Stomach (tissue), 9 donors: Measurements from ENCODE around the gene ENTPD8. TPM values are rescaled to one million over a fixed set of nuclear protein-coding genes. Genes with fewer than 3 reads are reported as not detected.
"Not testable (repeated sequence)": the region's sequence is repeated elsewhere in the genome, so short reads cannot be mapped to it uniquely, and the experiment has no call there.

Experiments used
- DNase-seq, 2 donors: peaks; one replicate each; pipeline versions ENCODE4 v3.0.0 to v3.0.0-alpha.2; 2013 to 2019
- H3K27ac ChIP-seq, 5 donors: fragments of 200-600 bp in 4 of 5; sonication (generic) in 4 of 5; one replicate each; pipeline ENCODE4 v1.5.1; 2013 to 2019; ENCODE audit warnings: mild to moderate bottlenecking in 1 of 5, moderate library complexity in 1 of 5
- H3K27me3 ChIP-seq, 3 donors: fragments of 200-600 bp; sonication (generic); one replicate each; pipeline ENCODE4 v1.5.1; 2017 to 2019; ENCODE audit warnings: mixed run types in 1 of 3
- H3K36me3 ChIP-seq, 4 donors: fragments of 200-600 bp; sonication (generic); 1 replicate in 3 of 4; 2 replicates in 1 of 4; pipeline ENCODE4 v1.5.1; 2016 to 2019
- H3K4me1 ChIP-seq, 4 donors: fragments of 200-600 bp; sonication (generic); one replicate each; pipeline ENCODE4 v1.5.1; 2016 to 2019
- H3K4me3 ChIP-seq, 4 donors: fragments of 200-600 bp; sonication (generic) in 3 of 4; one replicate each; pipeline ENCODE4 v1.5.1; 2016 to 2019; ENCODE audit warnings: mild to moderate bottlenecking in 1 of 4
- H3K9me3 ChIP-seq, 4 donors: fragments of 200-600 bp; sonication (generic); one replicate each; pipeline ENCODE4 v1.5.1; 2016 to 2019
- EP300 ChIP-seq: sonication (generic); formaldehyde crosslinking; IDR thresholded peaks from one replicate; pipeline ENCODE4 v1.6.1; 2017; ENCODE audit warnings: antibody characterized with exemption
- POLR2A ChIP-seq, 4 donors: fragments of 450-650 bp; IDR thresholded peaks; one replicate each; pipeline ENCODE4 v1.6.1; 2016; ENCODE audit warnings: antibody characterized with exemption in 4 of 4, control low read depth in 2 of 4, mild to moderate bottlenecking in 1 of 4, moderate library complexity in 1 of 4
- POLR2AphosphoS5 ChIP-seq, 3 donors: sonication (generic); formaldehyde crosslinking; IDR thresholded peaks; one replicate each; pipeline ENCODE4 v1.6.1; 2016; ENCODE audit warnings: antibody characterized with exemption in 3 of 3
- WGBS, 5 donors: extraction: QIAGEN DNeasy Blood & Tissue Kit in 3 of 5; methylation state at CpG; one replicate each; pipeline versions ENCODE4 v1.1.5 to v1.1.7; 2013 to 2018; 5-methylcytosine and 5-hydroxymethylcytosine counted together
- intact Hi-C: fragments of 100-400 bp; cut with DNase I; formaldehyde crosslinking; loops from one replicate; pipeline ENCODE4 v1.15.1; 2023; ENCODE audit warnings: low total_unique reads
- polyA plus RNA-seq, 3 donors: library from polyadenylated mRNA; stranded (reverse); fragments of 200-250 nt; gene quantifications; one replicate each; pipeline ENCODE4 v1.2.3, GENCODE V29; 2013
- total RNA-seq, 5 donors: library from RNA; depleted of rRNA; stranded (reverse); fragments of >200 nt; gene quantifications; one replicate each; pipeline versions ENCODE4 v1.1.0 to v1.2.3, GENCODE V29; 2014 to 2016
- TF ChIP-seq, protein P1 (sequence below), 7 experiments: fragments of 450-650 bp in 4 of 7; fragments of 200-600 bp in 3 of 7; sonication (generic) in 3 of 7; IDR thresholded peaks; one replicate each; pipeline ENCODE4 v1.5.1; 2016 to 2019; ENCODE audit warnings: antibody characterized with exemption in 7 of 7, control low read depth in 2 of 7, mild to moderate bottlenecking in 1 of 7
- donor health status: healthy with polysubstance abuse.
- donor health status: Bipolar disorder and iron deficiency.
- donor health status: healthy.

The ENTPD8 gene
- total and polyA plus RNA-seq, 8 donors, result 0.89 to 37.9 (median 6.8) TPM

DNA sequence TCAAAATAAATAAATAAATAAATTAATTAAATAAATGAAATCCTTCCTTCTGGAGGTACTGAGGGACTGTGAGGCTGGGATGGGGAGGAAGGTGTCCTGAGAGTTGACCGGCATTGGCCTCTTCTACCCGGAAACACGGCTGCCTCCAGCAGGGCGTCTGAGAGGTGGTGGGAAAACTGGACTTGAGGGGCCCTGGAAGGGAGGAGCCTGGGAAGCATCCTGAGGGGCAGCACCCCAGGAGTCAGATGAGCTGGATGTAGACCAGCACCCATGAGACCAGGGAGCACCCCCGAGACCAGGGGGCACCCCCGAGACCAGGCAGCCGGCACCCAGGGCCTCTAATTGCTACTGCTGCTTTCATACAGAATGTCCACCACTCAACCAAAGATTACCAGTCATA is 26.7 kb upstream of the ENTPD8 start:
- Histone ChIP-seq H3K36me3 (peaks cover 0 to 12% (median 8%) of the 10 kb centered on the region in 4 donors), H3K4me1 (no peaks in the 10 kb centered on the region), H3K27ac (no peak overlapping the region), H3K4me3 (no peak overlapping the region), H3K27me3 (no peaks in the 10 kb centered on the region), H3K9me3 (no peaks in the 10 kb centered on the region)
- 91 to 99% (median 97%) methylated on average over 6 to 7 of the region's 7 CpGs for WGBS, 5 donors
- TF ChIP-seq, protein P1, sequence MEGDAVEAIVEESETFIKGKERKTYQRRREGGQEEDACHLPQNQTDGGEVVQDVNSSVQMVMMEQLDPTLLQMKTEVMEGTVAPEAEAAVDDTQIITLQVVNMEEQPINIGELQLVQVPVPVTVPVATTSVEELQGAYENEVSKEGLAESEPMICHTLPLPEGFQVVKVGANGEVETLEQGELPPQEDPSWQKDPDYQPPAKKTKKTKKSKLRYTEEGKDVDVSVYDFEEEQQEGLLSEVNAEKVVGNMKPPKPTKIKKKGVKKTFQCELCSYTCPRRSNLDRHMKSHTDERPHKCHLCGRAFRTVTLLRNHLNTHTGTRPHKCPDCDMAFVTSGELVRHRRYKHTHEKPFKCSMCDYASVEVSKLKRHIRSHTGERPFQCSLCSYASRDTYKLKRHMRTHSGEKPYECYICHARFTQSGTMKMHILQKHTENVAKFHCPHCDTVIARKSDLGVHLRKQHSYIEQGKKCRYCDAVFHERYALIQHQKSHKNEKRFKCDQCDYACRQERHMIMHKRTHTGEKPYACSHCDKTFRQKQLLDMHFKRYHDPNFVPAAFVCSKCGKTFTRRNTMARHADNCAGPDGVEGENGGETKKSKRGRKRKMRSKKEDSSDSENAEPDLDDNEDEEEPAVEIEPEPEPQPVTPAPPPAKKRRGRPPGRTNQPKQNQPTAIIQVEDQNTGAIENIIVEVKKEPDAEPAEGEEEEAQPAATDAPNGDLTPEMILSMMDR (IDR thresholded peaks at IDR 0.05), result no peak
- TF ChIP-seq EP300, result no peak
- TF ChIP-seq POLR2A (IDR thresholded peaks at IDR 0.05), result no peak
- no peak for TF ChIP-seq POLR2AphosphoS5 (IDR thresholded peaks at IDR 0.05)
- intact Hi-C loops, result no loop called here
- no peak for DNase-seq

- peaks cover 0 to 16% (median 9%) of the 10 kb centered on the region in 4 donors for H3K36me3 ChIP-seq
Measured at GRCh38 chr9:137467161-137467581, 26.0 kb upstream of the ENTPD8 start.

DNA sequence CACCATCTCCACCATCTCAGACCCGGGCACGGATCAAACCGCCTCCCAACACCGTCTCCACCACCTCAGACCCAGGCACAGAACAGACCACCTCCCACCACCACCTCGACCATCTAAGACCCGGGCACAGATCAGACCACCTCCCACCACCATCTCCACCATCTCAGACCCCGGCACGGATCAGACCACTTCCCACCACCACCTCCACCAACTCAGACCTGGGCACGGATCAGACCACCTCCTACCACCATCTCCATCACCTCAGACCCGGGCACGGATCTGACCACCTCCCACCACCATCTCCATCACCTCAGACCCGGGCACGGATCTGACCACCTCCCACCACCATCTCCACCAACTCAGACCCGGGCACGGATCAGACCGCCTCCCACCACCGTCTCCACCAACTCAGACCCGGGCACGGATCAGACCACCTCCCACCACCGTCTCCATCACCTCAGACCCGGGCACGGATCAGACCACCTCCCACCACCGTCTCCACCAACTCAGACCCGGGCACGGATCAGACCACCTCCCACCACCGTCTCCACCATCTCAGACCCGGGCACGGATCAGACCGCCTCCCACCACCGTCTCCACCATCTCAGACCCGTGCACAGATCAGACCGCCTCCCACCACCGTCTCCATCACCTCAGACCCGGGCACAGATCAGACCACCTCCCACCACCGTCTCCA is 25.4 kb upstream of the ENTPD8 start:
- H3K36me3 ChIP-seq, result peaks cover 0 to 21% (median 10%) of the 10 kb centered on the region in 4 donors
- H3K4me3 ChIP-seq, DNase-seq, H3K4me1 ChIP-seq, H3K9me3 ChIP-seq, H3K27me3 ChIP-seq, H3K27ac ChIP-seq, intact Hi-C loops: not testable (repeated sequence)
- 89 to 94% (median 92%) methylated on average over 34 to 35 of the region's 35 CpGs for WGBS, 5 donors

More at GRCh38 chr9:137467161-137467581, 26.0 kb upstream of the ENTPD8 start:
- TF ChIP-seq POLR2A (IDR thresholded peaks at IDR 0.05) (no peak), EP300 (no peak), POLR2AphosphoS5 (IDR thresholded peaks at IDR 0.05) (no peak)
- TF ChIP-seq, protein P1 (IDR thresholded peaks at IDR 0.05), result no peak
- no peak for DNase-seq
- intact Hi-C loops, result no loop called here
- Histone ChIP-seq H3K4me3 (no peak overlapping the region), H3K27me3 (peaks cover 0 to 4% (median 0%) of the 10 kb centered on the region in 3 donors), H3K4me1 (peaks cover 0 to 2% (median 0%) of the 10 kb centered on the region in 4 donors), H3K9me3 (no peaks in the 10 kb centered on the region), H3K27ac (no peak overlapping the region)
- WGBS, 5 donors, result 89 to 96% (median 93%) methylated on average over 13 to 16 of the region's 16 CpGs

- no peaks in the 10 kb centered on the region for H3K9me3 ChIP-seq
- H3K4me1 ChIP-seq, result peaks cover 0 to 15% (median 5%) of the 10 kb centered on the region in 4 donors
- no peak for DNase-seq
- H3K27me3 ChIP-seq, result peaks cover 0 to 4% (median 0%) of the 10 kb centered on the region in 3 donors
- intact Hi-C loops, result no loop called here
- peaks cover 0 to 27% (median 14%) of the 10 kb centered on the region in 4 donors for H3K36me3 ChIP-seq
- H3K27ac ChIP-seq, result no peak overlapping the region
- 88 to 92% (median 90%) methylated on average over 21 to 23 of the region's 23 CpGs for WGBS, 5 donors
- TF ChIP-seq POLR2A (IDR thresholded peaks at IDR 0.05) (no peak), EP300 (no peak), POLR2AphosphoS5 (IDR thresholded peaks at IDR 0.05) (no peak)
- TF ChIP-seq, protein P1 (IDR thresholded peaks at IDR 0.05), result no peak
- H3K4me3 ChIP-seq, result no peak overlapping the region
Measured at GRCh38 chr9:137465720-137466388, 24.7 kb upstream of the ENTPD8 start.
